Ascending aorta (tissue), 2 donors: ENCODE data around the gene ADAMTS6. TPM values are rescaled to one million over a fixed set of nuclear protein-coding genes. Genes with fewer than 3 reads are reported as not detected.

Experiments used
- DNase-seq, 2 donors: peaks; one replicate each; pipeline ENCODE4 v3.0.0-alpha.2; 2019; ENCODE audit warnings: low spot score in 2 of 2
- H3K27ac ChIP-seq, 2 donors: fragments of 200-600 bp; sonication (generic); one replicate each; pipeline ENCODE4 v1.5.1; 2016 to 2017; ENCODE audit warnings: mild to moderate bottlenecking in 1 of 2
- H3K27me3 ChIP-seq: fragments of 200-600 bp; sonication (generic); one replicate; pipeline ENCODE4 v1.5.1; 2017
- H3K36me3 ChIP-seq, 2 donors: fragments of 200-600 bp; sonication (generic); one replicate each; pipeline ENCODE4 v1.5.1; 2016
- H3K4me1 ChIP-seq, 2 donors: fragments of 200-600 bp; sonication (generic); one replicate each; pipeline ENCODE4 v1.5.1; 2016 to 2017; ENCODE audit warnings: mild to moderate bottlenecking in 1 of 2
- H3K4me3 ChIP-seq, 2 donors: fragments of 200-600 bp; sonication (generic); one replicate each; pipeline ENCODE4 v1.5.1; 2016 to 2017; ENCODE audit warnings: mild to moderate bottlenecking in 1 of 2
- H3K9me3 ChIP-seq, 2 donors: fragments of 200-600 bp; sonication (generic); one replicate each; pipeline ENCODE4 v1.5.1; 2016
- intact Hi-C: fragments of 100-400 bp; cut with DNase I; formaldehyde crosslinking; loops from one replicate; pipeline ENCODE4 v1.15.1; 2023
- total RNA-seq: library from RNA; depleted of rRNA; stranded (reverse); fragments of >200 nt; gene quantifications from one replicate; pipeline ENCODE4 v1.1.0, GENCODE V29; 2016
- TF ChIP-seq, protein P1 (sequence below), 3 experiments: fragments of 200-600 bp in 2 of 3; fragments of 450-650 bp in 1 of 3; sonication (generic) in 2 of 3; IDR thresholded peaks; one replicate each; pipeline ENCODE4 v1.5.1; 2016 to 2019; ENCODE audit warnings: antibody characterized with exemption in 3 of 3, mild to moderate bottlenecking in 1 of 3, moderate library complexity in 1 of 3

Gene ADAMTS6
- total RNA-seq, 1 donor from 2014 or later: 8.9 TPM

DNA sequence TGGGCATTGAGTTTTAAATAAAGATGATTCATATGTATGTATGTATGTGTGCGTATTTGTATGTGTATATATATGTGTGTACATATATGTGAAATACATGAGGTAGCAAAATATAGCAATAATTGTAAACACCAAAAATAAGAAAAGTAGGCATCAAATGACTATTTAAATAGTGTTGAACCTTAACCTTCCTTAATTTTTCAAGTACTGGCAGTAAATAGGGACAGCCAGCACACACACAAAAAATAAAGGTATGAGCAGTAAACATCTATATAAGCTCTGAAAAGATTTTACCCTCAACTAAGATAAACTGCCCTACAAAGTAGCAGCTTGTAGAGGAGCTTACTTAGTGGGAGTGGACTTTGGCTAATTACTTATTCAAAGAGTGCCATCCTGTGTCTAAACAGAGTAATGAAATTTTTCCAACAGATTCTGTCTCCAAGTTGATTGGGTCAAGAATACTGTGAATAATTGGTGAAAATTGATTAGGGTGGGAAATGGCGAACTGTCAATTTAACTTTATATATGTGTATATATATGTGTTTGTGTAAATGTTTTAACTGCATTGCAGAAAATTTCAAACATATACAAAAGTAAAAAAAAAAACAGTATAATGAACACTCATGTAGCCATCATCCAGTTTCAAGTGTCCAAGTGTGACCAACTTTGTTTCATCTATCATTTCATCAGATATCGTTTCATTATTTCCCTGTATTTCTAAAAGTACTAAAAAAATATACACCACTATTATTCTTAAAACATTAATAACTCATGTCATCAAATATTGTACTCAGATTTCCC is 2.0 kb upstream of the ADAMTS6 start:
- no peak for DNase-seq
- peak overlapping the region; percentile 92 for H3K27ac ChIP-seq
- H3K4me3 ChIP-seq: peak overlapping the region; percentile 61 to 69
- peaks cover 0 to 2% of the 10 kb centered on the region in 2 donors for H3K4me1 ChIP-seq
- intact Hi-C loops: loop anchor here (1.0 to 10.0 kb wide), 11 partner anchors 79 to 673 kb away; partner anchors contain the start of genes CENPK, PPWD1 and SREK1
- H3K36me3 ChIP-seq: no peaks in the 10 kb centered on the region
- H3K27me3 ChIP-seq: no peaks in the 10 kb centered on the region
- no peaks in the 10 kb centered on the region for H3K9me3 ChIP-seq
- TF ChIP-seq, protein P1, sequence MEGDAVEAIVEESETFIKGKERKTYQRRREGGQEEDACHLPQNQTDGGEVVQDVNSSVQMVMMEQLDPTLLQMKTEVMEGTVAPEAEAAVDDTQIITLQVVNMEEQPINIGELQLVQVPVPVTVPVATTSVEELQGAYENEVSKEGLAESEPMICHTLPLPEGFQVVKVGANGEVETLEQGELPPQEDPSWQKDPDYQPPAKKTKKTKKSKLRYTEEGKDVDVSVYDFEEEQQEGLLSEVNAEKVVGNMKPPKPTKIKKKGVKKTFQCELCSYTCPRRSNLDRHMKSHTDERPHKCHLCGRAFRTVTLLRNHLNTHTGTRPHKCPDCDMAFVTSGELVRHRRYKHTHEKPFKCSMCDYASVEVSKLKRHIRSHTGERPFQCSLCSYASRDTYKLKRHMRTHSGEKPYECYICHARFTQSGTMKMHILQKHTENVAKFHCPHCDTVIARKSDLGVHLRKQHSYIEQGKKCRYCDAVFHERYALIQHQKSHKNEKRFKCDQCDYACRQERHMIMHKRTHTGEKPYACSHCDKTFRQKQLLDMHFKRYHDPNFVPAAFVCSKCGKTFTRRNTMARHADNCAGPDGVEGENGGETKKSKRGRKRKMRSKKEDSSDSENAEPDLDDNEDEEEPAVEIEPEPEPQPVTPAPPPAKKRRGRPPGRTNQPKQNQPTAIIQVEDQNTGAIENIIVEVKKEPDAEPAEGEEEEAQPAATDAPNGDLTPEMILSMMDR (IDR thresholded peaks at IDR 0.05): peak; percentile 49 to 68 (median 63)

DNA sequence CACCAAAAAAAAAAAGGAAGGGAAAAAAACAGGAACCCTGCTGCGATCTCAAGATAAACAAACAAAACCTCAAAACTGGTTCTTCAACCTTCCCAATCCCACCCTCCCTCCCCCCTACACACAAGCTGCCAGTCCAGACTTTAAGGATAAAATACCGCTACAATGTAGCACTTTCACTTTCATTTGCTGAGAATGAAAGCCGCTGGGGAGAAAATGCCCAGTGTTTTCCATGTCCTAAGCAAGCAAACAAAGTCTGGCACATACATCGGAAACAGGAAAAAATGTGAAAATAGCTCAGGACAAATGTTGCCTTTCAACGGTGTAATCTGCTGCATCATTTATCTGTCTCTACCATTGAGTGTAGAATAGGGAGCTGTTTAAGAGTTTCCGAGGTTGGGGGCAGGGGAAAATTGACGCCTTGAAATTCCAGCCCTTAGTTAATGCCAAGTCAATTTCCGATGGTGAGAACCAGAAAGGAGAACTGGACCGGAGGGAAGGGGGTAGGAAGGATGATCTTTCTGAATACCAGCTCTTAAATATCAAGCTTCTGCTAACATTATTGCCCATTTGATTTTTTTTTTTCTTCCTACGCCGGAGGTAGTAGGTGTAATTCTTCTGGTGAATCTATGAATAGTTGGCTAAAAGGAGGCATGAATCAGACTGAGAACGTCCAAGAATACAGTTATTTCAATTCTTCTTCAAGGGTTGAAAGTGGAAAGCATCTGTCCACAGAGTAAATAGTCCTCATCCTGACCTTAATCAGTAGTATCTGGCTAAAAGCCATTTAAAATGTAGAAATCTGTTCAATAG is 1.2 kb upstream of the ADAMTS6 start:
- Histone ChIP-seq H3K4me1 (peaks cover 0 to 3% of the 10 kb centered on the region in 2 donors), H3K36me3 (no peaks in the 10 kb centered on the region), H3K9me3 (no peaks in the 10 kb centered on the region), H3K27me3 (no peaks in the 10 kb centered on the region), H3K4me3 (peak overlapping the region; percentile 61 to 69), H3K27ac (peak overlapping the region; percentile 92)
- DNase-seq: no peak
- intact Hi-C loops: loop anchor here (1.0 to 10.0 kb wide), 11 partner anchors 79 to 672 kb away; partner anchors contain the start of genes CENPK, PPWD1 and SREK1
- TF ChIP-seq, protein P1 (IDR thresholded peaks at IDR 0.05): no peak

- Histone ChIP-seq H3K36me3 (no peaks in the 10 kb centered on the region), H3K4me3 (peak overlapping the region; percentile 61 to 69), H3K9me3 (no peaks in the 10 kb centered on the region), H3K4me1 (peaks cover 0 to 3% of the 10 kb centered on the region in 2 donors), H3K27me3 (no peaks in the 10 kb centered on the region), H3K27ac (peak overlapping the region; percentile 92)
- no peak for DNase-seq
- intact Hi-C loops: loop anchor here (2.0 to 10.0 kb wide), 9 partner anchors 80 to 672 kb away; partner anchors contain the start of genes CENPK, PPWD1 and SREK1
- TF ChIP-seq, protein P1 (IDR thresholded peaks at IDR 0.05): no peak
Measured at GRCh38 chr5:65482296-65482735, 596 bp upstream of the ADAMTS6 start.

- peaks cover 0 to 3% of the 10 kb centered on the region in 2 donors for H3K4me1 ChIP-seq
- DNase-seq: no peak
- peak overlapping the region; percentile 92 for H3K27ac ChIP-seq
- H3K9me3 ChIP-seq: no peaks in the 10 kb centered on the region
- H3K4me3 ChIP-seq: peak overlapping the region; percentile 61 to 69
- TF ChIP-seq, protein P1 (IDR thresholded peaks at IDR 0.05): no peak
- no peaks in the 10 kb centered on the region for H3K27me3 ChIP-seq
- intact Hi-C loops: loop anchor here (5.0 to 10.0 kb wide), 7 partner anchors 81 to 661 kb away; partner anchors contain the start of genes CENPK, PPWD1 and SREK1
- no peaks in the 10 kb centered on the region for H3K36me3 ChIP-seq
Measured at GRCh38 chr5:65481171-65481581, 544 bp downstream of the ADAMTS6 start.

DNA sequence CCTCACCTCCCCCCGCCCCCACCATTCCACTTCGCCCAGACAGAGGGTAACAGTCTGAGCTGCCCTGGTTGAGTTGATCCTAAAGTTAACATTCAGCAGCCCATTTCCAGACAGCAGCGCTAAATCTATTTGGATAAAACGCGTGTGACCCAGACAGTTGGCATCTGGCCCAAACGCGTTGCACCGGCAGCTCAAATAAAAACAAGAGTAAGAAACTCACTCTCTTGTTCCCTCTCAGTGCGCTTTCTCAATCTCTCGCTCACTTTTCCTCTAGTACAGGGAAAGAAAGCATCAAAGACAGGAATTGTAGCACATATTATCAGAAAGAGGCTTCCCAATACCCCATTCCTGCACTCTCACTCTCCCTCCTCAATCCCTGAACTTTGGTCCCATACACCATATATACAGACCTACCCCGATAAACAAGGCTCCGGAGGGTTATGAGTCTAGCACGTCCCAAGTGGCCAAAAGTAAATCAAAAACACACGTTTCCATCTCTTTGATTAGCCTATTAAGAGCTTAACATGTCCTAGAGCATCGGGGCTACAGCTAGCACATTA is 1.3 kb downstream of the ADAMTS6 start:
- H3K27me3 ChIP-seq: no peaks in the 10 kb centered on the region
- intact Hi-C loops: loop anchor here (5.0 to 10.0 kb wide), 7 partner anchors 82 to 662 kb away; partner anchors contain the start of genes CENPK, PPWD1 and SREK1

More for the DNA sequence above, 1.3 kb downstream of the ADAMTS6 start:
- peaks cover 0 to 3% of the 10 kb centered on the region in 2 donors for H3K4me1 ChIP-seq
- peak overlapping the region; percentile 61 to 69 for H3K4me3 ChIP-seq
- peak; percentile 37 to 87 for DNase-seq
- H3K9me3 ChIP-seq: no peaks in the 10 kb centered on the region
- H3K36me3 ChIP-seq: no peaks in the 10 kb centered on the region
- peak overlapping the region; percentile 92 for H3K27ac ChIP-seq
- TF ChIP-seq, protein P1 (IDR thresholded peaks at IDR 0.05): no peak
